ENCODE data around the gene CAMTA1.

The CAMTA1 gene

GRCh38 chr1:6757719-6758435 is 27.4 kb upstream of the CAMTA1 start:
- Histone ChIP-seq H3K36me3 (ENCODE audit: control insufficient read depth, insufficient read depth, low read length) (no peaks in the 10 kb centered on the region), H3K27ac (ENCODE audit: insufficient read depth, low read depth, low read length, poor library complexity, severe bottlenecking) (no peak overlapping the region), H3K4me3 (ENCODE audit: insufficient read depth, low read depth, low read length) (no peak overlapping the region), H3K9me3 (ENCODE audit: control insufficient read depth, low read length) (no peaks in the 10 kb centered on the region), H3K27me3 (ENCODE audit: control insufficient read depth, insufficient read depth, low read length, poor library complexity, severe bottlenecking) (no peaks in the 10 kb centered on the region), H3K4me1 (ENCODE audit: control insufficient read depth, insufficient read depth, low read length) (no peaks in the 10 kb centered on the region)
- WGBS, 2 experiments: 90 to 92% methylated on average over 25 of the region's 25 CpGs

- H3K4me3 ChIP-seq (ENCODE audit: insufficient read depth, low read depth, low read length): no peak overlapping the region
- H3K9me3 ChIP-seq (ENCODE audit: control insufficient read depth, low read length): no peaks in the 10 kb centered on the region
- no peaks in the 10 kb centered on the region for H3K4me1 ChIP-seq (ENCODE audit: control insufficient read depth, insufficient read depth, low read length)
- no peak overlapping the region for H3K27ac ChIP-seq (ENCODE audit: insufficient read depth, low read depth, low read length, poor library complexity, severe bottlenecking)
- no peaks in the 10 kb centered on the region for H3K36me3 ChIP-seq (ENCODE audit: control insufficient read depth, insufficient read depth, low read length)
- WGBS, 2 experiments: 92 to 95% methylated on average over 8 to 9 of the region's 9 CpGs
- H3K27me3 ChIP-seq (ENCODE audit: control insufficient read depth, insufficient read depth, low read length, poor library complexity, severe bottlenecking): no peaks in the 10 kb centered on the region
Observed at GRCh38 chr1:6761196-6761737, 24.0 kb upstream of the CAMTA1 start.

- H3K9me3 ChIP-seq (ENCODE audit: control insufficient read depth, low read length): no peaks in the 10 kb centered on the region
- H3K36me3 ChIP-seq (ENCODE audit: control insufficient read depth, insufficient read depth, low read length): no peaks in the 10 kb centered on the region
- no peak overlapping the region for H3K4me3 ChIP-seq (ENCODE audit: insufficient read depth, low read depth, low read length)
- WGBS, 2 experiments: 93 to 95% methylated on average over 6 of the region's 6 CpGs
- no peak overlapping the region for H3K27ac ChIP-seq (ENCODE audit: insufficient read depth, low read depth, low read length, poor library complexity, severe bottlenecking)
- no peaks in the 10 kb centered on the region for H3K27me3 ChIP-seq (ENCODE audit: control insufficient read depth, insufficient read depth, low read length, poor library complexity, severe bottlenecking)
- no peaks in the 10 kb centered on the region for H3K4me1 ChIP-seq (ENCODE audit: control insufficient read depth, insufficient read depth, low read length)
Observed at GRCh38 chr1:6762060-6762459, 23.2 kb upstream of the CAMTA1 start.

GRCh38 chr1:6770751-6771440 is 14.4 kb upstream of the CAMTA1 start:
- H3K4me1 ChIP-seq (ENCODE audit: control insufficient read depth, insufficient read depth, low read length): peaks cover 20% of the 10 kb centered on the region
- no peak overlapping the region for H3K4me3 ChIP-seq (ENCODE audit: insufficient read depth, low read depth, low read length)
- 49 to 52% methylated on average over 13 of the region's 13 CpGs for WGBS, 2 experiments
- no peaks in the 10 kb centered on the region for H3K9me3 ChIP-seq (ENCODE audit: control insufficient read depth, low read length)
- H3K27me3 ChIP-seq (ENCODE audit: control insufficient read depth, insufficient read depth, low read length, poor library complexity, severe bottlenecking): no peaks in the 10 kb centered on the region
- H3K27ac ChIP-seq (ENCODE audit: insufficient read depth, low read depth, low read length, poor library complexity, severe bottlenecking): no peak overlapping the region
- no peaks in the 10 kb centered on the region for H3K36me3 ChIP-seq (ENCODE audit: control insufficient read depth, insufficient read depth, low read length)

- 84% methylated on average over 7 of the region's 7 CpGs for WGBS, 2 experiments
- H3K36me3 ChIP-seq (ENCODE audit: control insufficient read depth, insufficient read depth, low read length): no peaks in the 10 kb centered on the region
- H3K27ac ChIP-seq (ENCODE audit: insufficient read depth, low read depth, low read length, poor library complexity, severe bottlenecking): no peak overlapping the region
- peaks cover 20% of the 10 kb centered on the region for H3K4me1 ChIP-seq (ENCODE audit: control insufficient read depth, insufficient read depth, low read length)
- H3K27me3 ChIP-seq (ENCODE audit: control insufficient read depth, insufficient read depth, low read length, poor library complexity, severe bottlenecking): no peaks in the 10 kb centered on the region
- H3K4me3 ChIP-seq (ENCODE audit: insufficient read depth, low read depth, low read length): no peak overlapping the region
- no peaks in the 10 kb centered on the region for H3K9me3 ChIP-seq (ENCODE audit: control insufficient read depth, low read length)
Observed at GRCh38 chr1:6771441-6771769, 13.8 kb upstream of the CAMTA1 start.

GRCh38 chr1:6774381-6774780 is 10.9 kb upstream of the CAMTA1 start:
- Histone ChIP-seq H3K4me3 (ENCODE audit: insufficient read depth, low read depth, low read length) (no peak overlapping the region), H3K4me1 (ENCODE audit: control insufficient read depth, insufficient read depth, low read length) (peaks cover 20% of the 10 kb centered on the region), H3K36me3 (ENCODE audit: control insufficient read depth, insufficient read depth, low read length) (no peaks in the 10 kb centered on the region), H3K27ac (ENCODE audit: insufficient read depth, low read depth, low read length, poor library complexity, severe bottlenecking) (no peak overlapping the region), H3K27me3 (ENCODE audit: control insufficient read depth, insufficient read depth, low read length, poor library complexity, severe bottlenecking) (no peaks in the 10 kb centered on the region), H3K9me3 (ENCODE audit: control insufficient read depth, low read length) (no peaks in the 10 kb centered on the region)
- WGBS, 2 experiments: 95 to 96% methylated on average over 1 of the region's 1 CpG

GRCh38 chr1:6775261-6776043 is 9.8 kb upstream of the CAMTA1 start:
- no peak overlapping the region for H3K4me3 ChIP-seq (ENCODE audit: insufficient read depth, low read depth, low read length)
- WGBS, 2 experiments: 92 to 93% methylated on average over 8 of the region's 8 CpGs
- H3K27ac ChIP-seq (ENCODE audit: insufficient read depth, low read depth, low read length, poor library complexity, severe bottlenecking): no peak overlapping the region
- H3K9me3 ChIP-seq (ENCODE audit: control insufficient read depth, low read length): no peaks in the 10 kb centered on the region
- H3K36me3 ChIP-seq (ENCODE audit: control insufficient read depth, insufficient read depth, low read length): no peaks in the 10 kb centered on the region
- H3K27me3 ChIP-seq (ENCODE audit: control insufficient read depth, insufficient read depth, low read length, poor library complexity, severe bottlenecking): no peaks in the 10 kb centered on the region
- peaks cover 19% of the 10 kb centered on the region for H3K4me1 ChIP-seq (ENCODE audit: control insufficient read depth, insufficient read depth, low read length)

- 97% methylated on average over 2 of the region's 2 CpGs for WGBS, 2 experiments
- Histone ChIP-seq H3K27ac (ENCODE audit: insufficient read depth, low read depth, low read length, poor library complexity, severe bottlenecking) (no peak overlapping the region), H3K36me3 (ENCODE audit: control insufficient read depth, insufficient read depth, low read length) (no peaks in the 10 kb centered on the region), H3K4me3 (ENCODE audit: insufficient read depth, low read depth, low read length) (no peak overlapping the region), H3K27me3 (ENCODE audit: control insufficient read depth, insufficient read depth, low read length, poor library complexity, severe bottlenecking) (no peaks in the 10 kb centered on the region), H3K4me1 (ENCODE audit: control insufficient read depth, insufficient read depth, low read length) (peaks cover 10% of the 10 kb centered on the region), H3K9me3 (ENCODE audit: control insufficient read depth, low read length) (no peaks in the 10 kb centered on the region)
Observed at GRCh38 chr1:6776389-6776788, 8.9 kb upstream of the CAMTA1 start.

GRCh38 chr1:6776895-6777294 is 8.4 kb upstream of the CAMTA1 start:
- Histone ChIP-seq H3K4me1 (ENCODE audit: control insufficient read depth, insufficient read depth, low read length) (peaks cover 4% of the 10 kb centered on the region), H3K36me3 (ENCODE audit: control insufficient read depth, insufficient read depth, low read length) (no peaks in the 10 kb centered on the region), H3K27ac (ENCODE audit: insufficient read depth, low read depth, low read length, poor library complexity, severe bottlenecking) (no peak overlapping the region), H3K9me3 (ENCODE audit: control insufficient read depth, low read length) (no peaks in the 10 kb centered on the region), H3K27me3 (ENCODE audit: control insufficient read depth, insufficient read depth, low read length, poor library complexity, severe bottlenecking) (no peaks in the 10 kb centered on the region), H3K4me3 (ENCODE audit: insufficient read depth, low read depth, low read length) (no peak overlapping the region)
- 83 to 90% methylated on average over 7 of the region's 7 CpGs for WGBS, 2 experiments

GRCh38 chr1:6777813-6778212 is 7.4 kb upstream of the CAMTA1 start:
- WGBS, 2 experiments: 90% methylated on average over 6 to 7 of the region's 7 CpGs
- Histone ChIP-seq H3K36me3 (ENCODE audit: control insufficient read depth, insufficient read depth, low read length) (no peaks in the 10 kb centered on the region), H3K4me1 (ENCODE audit: control insufficient read depth, insufficient read depth, low read length) (no peaks in the 10 kb centered on the region), H3K27ac (ENCODE audit: insufficient read depth, low read depth, low read length, poor library complexity, severe bottlenecking) (no peak overlapping the region), H3K27me3 (ENCODE audit: control insufficient read depth, insufficient read depth, low read length, poor library complexity, severe bottlenecking) (no peaks in the 10 kb centered on the region), H3K9me3 (ENCODE audit: control insufficient read depth, low read length) (no peaks in the 10 kb centered on the region), H3K4me3 (ENCODE audit: insufficient read depth, low read depth, low read length) (no peak overlapping the region)
